NOMO-1 (cell line): ENCODE results near the gene BMERB1.
A peak's percentile ranks its signal among the peaks of the same experiment; 100 is the strongest.
"Not testable (repeated sequence)": the region's sequence is repeated elsewhere in the genome, so short reads cannot be mapped to it uniquely, and the experiment has no call there.

ENCODE experiments used
- DNase-seq, 2 experiments: peaks; one replicate each; lab custom pipeline; 2025; ENCODE audit not compliant: unreplicated experiment in 2 of 2; lab: John Stamatoyannopoulos, UW

BMERB1 gene

DNA sequence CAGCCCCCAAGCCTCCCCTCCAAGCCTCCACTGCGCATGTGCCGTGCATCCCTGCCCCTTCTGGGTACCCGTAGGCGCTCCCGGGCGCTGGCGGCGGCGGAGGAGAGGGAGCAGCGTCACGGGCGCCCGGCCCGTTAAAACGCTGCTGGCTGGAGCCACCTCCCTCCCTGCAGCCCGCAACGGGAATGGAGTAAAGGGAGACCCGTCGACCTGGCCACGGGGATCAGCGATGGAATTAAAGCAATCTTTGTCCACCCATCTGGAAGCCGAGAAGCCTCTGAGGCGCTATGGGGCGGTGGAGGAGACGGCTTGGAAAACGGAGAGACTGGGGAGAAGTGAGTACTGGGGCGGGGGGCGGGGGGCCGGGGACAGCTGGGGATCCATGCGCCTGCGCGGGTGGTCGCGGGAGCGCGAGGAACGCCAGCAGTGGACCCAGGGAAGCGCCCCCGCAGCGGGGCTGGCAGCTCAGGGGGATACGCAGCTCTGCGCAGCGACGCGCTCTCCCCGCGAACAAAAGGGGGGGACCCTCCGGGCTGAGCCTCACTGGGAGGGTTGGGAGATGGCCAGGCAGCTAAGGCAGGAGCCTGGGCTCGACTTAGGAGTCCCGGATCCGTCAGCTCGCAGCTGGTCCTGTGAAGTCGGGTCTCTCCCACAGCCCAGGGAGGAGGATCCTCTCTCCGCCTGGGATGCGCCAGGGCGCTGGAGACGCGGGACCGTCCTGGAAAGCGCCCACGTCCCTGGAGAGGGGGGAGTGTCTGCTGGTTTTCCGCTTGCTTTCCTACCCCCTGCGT, at the start of gene BMERB1:
BMERB1 (plus strand) TSS at position 164 of the 791 bp plus-strand sequence; CDS start at position 230, 66 bp downstream.
- DNase-seq = no peak

- not testable (repeated sequence) for DNase-seq
Observed at GRCh38 chr16:15388060-15388459, 46.3 kb upstream of the BMERB1 start.

DNA sequence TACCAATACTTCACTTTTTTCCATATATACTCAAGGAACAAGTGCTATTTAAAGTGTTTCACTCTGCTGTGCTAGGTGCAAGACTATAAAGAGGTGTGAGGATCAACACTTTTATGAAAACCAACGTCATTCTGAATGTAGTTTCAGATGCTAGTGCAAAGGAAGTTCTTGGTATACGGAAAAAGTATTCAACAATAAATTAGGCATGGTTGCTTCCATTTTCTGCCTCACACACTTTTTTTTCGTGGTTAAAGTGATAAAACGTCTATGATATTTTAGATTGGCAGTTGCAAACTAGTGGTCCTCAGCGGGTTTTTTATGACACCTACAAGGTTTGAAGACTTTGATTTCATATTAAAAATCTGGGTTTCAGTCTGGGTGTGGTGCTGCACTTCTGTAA, 44.5 kb upstream of the BMERB1 start:
- DNase-seq = not testable (repeated sequence)

DNA sequence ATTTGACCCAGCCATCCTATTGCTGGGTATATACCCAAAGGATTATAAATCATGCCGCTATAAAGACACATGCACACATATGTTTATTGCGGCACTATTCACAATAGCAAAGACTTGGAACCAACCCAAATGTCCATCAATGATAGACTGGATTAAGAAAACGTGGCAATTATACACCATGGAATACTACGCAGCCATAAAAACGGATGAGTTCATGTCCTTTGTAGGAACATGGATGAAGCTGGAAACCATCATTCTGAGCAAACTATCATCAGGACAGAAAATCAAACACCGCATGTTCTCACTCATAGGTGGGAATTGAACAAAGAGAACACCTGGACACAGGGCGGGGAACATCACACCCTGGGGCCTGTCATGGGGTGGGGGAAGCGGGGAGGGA, 41.4 kb upstream of the BMERB1 start:
- DNase-seq = not testable (repeated sequence)

GRCh38 chr16:15395631-15396508, 38.5 kb upstream of the BMERB1 start, which contains the start of gene MPV17L:
Gene MPV17L, plus strand, starts transcription at chr16:15395754. Its CDS starts 144 bp downstream, at chr16:15395898.
- peak; percentile 49 to 59 for DNase-seq

DNA sequence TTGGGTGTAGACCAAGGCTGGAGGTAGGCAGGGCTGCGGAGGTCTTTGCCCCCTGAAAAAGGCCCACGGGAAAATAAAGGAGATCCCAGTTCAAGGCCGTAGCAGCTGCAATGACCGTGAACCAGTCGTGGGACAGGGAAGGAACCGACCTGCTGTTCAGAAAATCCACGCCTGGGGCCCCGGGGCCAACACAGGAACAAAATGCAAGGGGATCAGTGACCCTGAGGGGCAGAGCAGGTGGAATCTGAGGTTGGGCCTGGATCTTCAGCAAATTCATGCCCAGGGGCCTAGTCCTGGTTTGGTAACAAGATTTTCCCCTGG, 37.9 kb upstream of the BMERB1 start:
- not testable (repeated sequence) for DNase-seq

DNA sequence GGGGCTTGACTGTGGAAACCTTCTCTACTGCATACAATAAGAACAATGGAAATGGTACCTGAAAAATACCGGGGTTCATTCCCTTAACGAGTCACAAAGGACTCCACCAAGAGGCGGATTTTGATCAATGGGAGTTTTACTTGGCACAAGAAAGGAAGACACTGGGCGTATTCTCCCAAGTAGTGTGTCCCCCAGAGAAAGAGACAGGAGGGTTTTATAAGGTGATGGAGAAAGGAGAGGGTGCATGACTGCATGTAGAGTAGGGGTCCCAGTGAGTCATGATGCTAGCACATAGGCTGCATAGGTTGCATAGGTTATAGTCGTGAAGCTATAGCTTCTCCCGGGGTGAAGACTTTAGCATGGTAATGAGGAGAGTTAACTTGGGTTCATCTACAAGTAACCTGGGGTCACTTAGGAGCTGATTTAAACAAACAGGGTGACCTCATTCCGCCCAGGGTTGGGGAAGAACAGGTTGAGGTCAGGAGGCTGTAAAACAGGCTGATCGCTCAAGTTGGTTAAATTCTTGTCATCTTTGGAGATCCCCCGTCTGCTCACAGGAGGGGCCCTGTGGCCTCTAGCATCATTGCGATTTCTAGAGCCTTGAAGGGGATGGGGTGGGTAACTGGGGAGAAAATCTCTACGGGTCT, 37.3 kb upstream of the BMERB1 start:
- DNase-seq = no peak

DNA sequence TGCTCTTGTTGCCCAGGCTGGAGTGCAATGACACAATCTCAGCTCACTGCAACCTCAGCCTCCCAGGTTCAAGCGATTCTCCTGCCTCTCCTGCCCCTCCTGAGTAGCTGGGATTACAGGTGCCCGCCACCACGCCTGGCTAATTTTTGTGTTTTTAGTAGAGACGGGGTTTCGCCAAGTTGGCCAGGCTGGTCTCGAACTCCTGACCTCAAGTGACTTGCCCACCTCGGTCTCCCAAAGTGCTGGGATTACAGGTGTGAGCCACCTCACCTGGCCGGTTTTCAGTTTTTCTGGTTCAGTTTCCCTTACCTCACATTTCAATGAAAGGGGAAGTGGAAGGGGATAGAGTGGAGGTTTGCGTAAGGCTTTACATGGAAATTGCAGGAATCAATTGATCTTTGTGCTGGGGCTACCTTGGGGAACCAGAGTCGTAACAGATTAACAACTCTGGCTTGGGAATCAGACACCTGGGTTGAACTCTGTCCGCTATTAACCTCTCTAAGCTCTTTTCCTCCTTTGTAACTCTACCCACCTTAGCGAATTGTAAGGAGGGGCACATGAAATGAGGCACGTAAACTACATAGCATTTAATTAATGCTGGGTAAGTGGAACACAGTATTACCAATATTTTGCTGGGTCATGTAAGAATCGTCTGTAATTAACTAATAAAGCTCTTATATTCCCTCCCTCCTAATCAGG, 35.6 kb upstream of the BMERB1 start:
- DNase-seq = peak in 1 of 2 experiments; percentile 2

DNA sequence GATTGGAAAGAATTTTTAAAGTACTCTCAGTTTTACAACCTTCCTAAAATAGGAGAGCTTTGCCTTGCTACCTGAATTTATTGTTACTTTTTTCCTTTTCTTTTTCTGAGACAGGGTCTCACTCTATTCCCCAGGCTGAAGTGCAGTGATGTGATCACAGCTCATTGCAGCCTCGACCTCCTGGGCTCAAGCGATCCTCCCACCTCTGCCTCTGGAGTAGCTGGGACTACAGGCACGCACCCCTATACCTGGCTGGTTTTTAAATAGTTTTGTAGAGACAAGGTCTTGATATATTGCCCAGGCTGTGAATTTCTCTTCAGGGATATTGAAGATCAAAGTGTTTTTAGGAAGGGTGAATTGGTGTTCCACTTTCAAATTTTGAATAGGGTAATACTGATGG, 35.1 kb upstream of the BMERB1 start:
- no peak for DNase-seq

DNA sequence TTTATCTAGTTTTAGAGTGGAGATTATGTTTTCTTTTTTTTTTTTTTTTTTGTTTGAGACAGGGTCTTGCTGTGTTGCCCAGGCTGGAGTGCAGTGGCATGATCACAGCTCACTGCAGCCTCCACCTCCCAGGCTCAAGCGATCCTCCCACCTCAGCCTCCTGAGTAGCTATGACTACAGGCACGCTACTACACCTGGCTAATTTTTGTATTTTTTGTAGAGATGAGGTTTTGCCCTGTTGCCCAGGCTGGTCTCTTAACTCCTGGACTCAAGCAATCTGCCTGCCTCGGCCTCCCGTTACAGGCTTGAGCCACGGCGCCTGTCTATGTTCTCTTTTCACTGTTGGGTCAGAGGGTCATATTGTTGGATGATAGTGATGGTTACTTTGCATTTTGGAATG, 34.1 kb upstream of the BMERB1 start:
- not testable (repeated sequence) for DNase-seq

GRCh38 chr16:15401972-15402371, 32.4 kb upstream of the BMERB1 start:
- DNase-seq = no peak

DNA sequence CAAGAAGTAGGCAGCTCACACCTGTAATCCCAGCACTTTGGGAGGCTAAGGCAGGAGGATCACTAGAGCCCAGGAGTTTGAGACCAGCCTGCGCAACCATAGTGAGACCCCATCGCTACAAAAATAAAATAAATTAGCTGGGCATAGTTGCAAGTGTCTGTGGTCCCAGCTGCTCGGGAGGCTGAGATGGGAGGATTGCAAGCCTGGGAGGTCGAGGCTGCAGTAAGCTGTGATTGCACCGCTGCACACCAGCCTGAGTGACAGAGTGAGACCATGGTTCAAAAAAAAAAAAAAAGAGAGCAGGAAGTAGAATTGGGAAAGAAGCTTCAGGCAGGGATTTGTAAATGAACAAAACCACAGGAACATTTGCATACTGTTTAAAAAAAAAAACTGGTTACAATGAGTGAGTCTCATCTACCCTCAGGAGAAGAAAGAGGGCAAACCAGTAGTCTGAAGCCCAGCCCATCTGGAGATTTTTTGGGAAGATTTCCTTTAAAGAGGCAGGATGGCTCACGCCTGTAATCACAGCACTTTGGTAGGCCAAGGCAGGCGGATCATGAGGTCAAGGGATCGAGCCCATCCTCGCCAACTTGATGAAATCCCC, 30.9 kb upstream of the BMERB1 start:
- DNase-seq = peak; percentile 28 to 40

DNA sequence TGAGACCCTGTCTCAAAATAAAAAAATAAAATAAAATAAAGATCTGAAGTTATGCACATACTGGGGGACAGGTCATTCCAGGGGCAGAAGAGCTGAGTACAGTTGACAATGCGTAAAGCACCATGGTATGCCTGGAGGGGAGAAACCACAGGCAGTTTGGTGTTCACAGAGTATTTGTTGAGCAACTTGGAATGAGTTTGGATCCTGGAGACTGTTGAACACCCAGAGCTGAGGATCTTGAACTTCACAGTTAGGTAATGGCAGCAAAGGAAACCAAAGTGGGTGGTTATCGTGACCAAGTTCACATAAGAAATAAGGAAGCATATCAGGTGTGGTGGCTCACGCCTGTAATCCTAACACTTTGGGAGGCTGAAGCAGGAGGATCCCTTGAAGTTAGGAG, 30.3 kb upstream of the BMERB1 start:
- DNase-seq = not testable (repeated sequence)

DNA sequence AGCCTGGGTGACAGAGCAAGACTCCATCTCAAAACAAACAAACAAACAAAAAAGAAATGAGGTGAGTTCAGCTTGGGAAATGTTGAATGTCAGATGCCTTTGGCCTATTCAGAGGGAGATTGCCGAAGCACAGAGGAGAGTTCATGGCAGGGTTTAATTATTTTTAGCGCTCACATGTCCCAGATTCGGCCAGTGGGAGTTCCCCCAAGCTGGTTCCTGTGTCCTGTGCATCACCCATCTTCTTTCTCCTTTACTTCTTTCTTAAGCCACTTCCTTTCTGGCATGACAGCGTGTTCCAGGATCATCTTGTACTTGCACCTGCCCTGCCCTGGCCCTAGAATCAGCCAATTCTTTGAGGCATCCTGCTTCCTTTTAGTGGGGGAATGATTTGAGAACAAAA, 29.6 kb upstream of the BMERB1 start:
- no peak for DNase-seq

GRCh38 chr16:15407756-15408155, 26.6 kb upstream of the BMERB1 start:
- DNase-seq = not testable (repeated sequence)

GRCh38 chr16:15409476-15409875, 24.9 kb upstream of the BMERB1 start:
- DNase-seq = not testable (repeated sequence)

GRCh38 chr16:15415511-15415985, 18.8 kb upstream of the BMERB1 start:
- no peak for DNase-seq

- DNase-seq = no peak
Observed at GRCh38 chr16:15417197-15417596, 17.2 kb upstream of the BMERB1 start.

- no peak for DNase-seq
Observed at GRCh38 chr16:15418206-15418605, 16.2 kb upstream of the BMERB1 start.

DNA sequence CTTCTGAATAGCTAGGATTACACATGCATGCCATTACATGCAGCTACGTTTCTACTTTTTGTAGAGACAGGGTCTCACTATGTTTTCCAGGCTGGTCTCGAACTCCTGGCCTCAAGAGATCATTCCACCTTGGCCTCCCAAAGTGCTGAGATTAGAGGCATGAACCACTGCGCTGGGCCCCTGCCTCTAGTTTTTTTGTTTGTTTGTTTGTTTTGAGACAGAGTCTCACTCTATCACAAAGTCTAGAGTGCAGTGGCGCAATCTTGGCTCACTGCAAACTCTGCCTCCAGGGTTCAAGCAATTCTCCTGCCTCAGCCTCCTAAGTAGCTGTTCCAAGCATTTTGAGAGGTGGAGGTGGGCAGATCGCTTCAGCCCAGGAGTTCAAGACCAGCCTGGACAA, 12.7 kb upstream of the BMERB1 start:
- not testable (repeated sequence) for DNase-seq
